Prostate gland (tissue), 2 donors: ENCODE measurements around the gene PALD1. TPM values are rescaled to one million over a fixed set of nuclear protein-coding genes. Genes with fewer than 3 reads are reported as not detected.
"Not testable (repeated sequence)": the region's sequence is repeated elsewhere in the genome, so short reads cannot be mapped to it uniquely, and the experiment has no call there.

Source experiments
- DNase-seq: peaks from one replicate; pipeline ENCODE4 v3.0.0-alpha.2; 2019; ENCODE audit warnings: low spot score
- H3K27ac ChIP-seq, 2 donors: fragments of 200-600 bp; sonication (generic); 2 replicates each; pipeline ENCODE4 v1.5.1; 2017 to 2019
- H3K27me3 ChIP-seq: fragments of 200-600 bp; sonication (generic); replicated peaks from 2 replicates; pipeline ENCODE4 v1.5.1; 2019; ENCODE audit not compliant: insufficient read depth
- H3K36me3 ChIP-seq, 2 donors: fragments of 200-600 bp; sonication (generic); 1 replicate in 1 of 2; 2 replicates in 1 of 2; pipeline versions ENCODE4 v1.5.1 to v1.8.1; 2017 to 2019
- H3K4me1 ChIP-seq: fragments of 200-600 bp; sonication (generic); replicated peaks from 2 replicates; pipeline ENCODE4 v1.5.1; 2019
- H3K4me3 ChIP-seq, 2 donors: fragments of 200-600 bp; sonication (generic); 2 replicates each; pipeline ENCODE4 v1.5.1; 2017 to 2019
- H3K9me3 ChIP-seq: fragments of 200-600 bp; sonication (generic); 2 replicates; pipeline ENCODE4 v1.5.1; 2017
- POLR2A ChIP-seq: fragments of 450-650 bp; IDR thresholded peaks from one replicate; pipeline ENCODE4 v1.6.1; 2016; ENCODE audit warnings: antibody characterized with exemption, mild to moderate bottlenecking
- POLR2AphosphoS5 ChIP-seq: sonication (generic); formaldehyde crosslinking; IDR thresholded peaks from one replicate; pipeline ENCODE4 v1.6.1; 2017; ENCODE audit warnings: antibody characterized with exemption
- WGBS: methylation state at CpG from one replicate; pipeline ENCODE4 v1.1.5; 2018; 5-methylcytosine and 5-hydroxymethylcytosine counted together
- intact Hi-C: fragments of 100-400 bp; cut with DNase I; formaldehyde crosslinking; loops from one replicate; pipeline ENCODE4 v1.14.2; 2022
- total RNA-seq, 2 donors: library from RNA; depleted of rRNA; stranded (reverse); fragments of >200 nt; gene quantifications; one replicate each; pipeline ENCODE4 v1.1.0, GENCODE V29; 2016
- TF ChIP-seq, protein P1 (sequence below), 4 experiments: fragments of 200-600 bp in 2 of 4; fragments of 450-650 bp in 2 of 4; sonication (generic) in 2 of 4; IDR thresholded peaks; 1 replicate in 3 of 4; 2 replicates in 1 of 4; pipeline ENCODE4 v1.5.1; 2016 to 2019; ENCODE audit warnings: antibody characterized with exemption in 4 of 4, mild to moderate bottlenecking in 2 of 4, moderate library complexity in 2 of 4

PALD1 gene
- total RNA-seq, 2 donors from 2014 or later = 6.6 to 12.4 TPM

DNA sequence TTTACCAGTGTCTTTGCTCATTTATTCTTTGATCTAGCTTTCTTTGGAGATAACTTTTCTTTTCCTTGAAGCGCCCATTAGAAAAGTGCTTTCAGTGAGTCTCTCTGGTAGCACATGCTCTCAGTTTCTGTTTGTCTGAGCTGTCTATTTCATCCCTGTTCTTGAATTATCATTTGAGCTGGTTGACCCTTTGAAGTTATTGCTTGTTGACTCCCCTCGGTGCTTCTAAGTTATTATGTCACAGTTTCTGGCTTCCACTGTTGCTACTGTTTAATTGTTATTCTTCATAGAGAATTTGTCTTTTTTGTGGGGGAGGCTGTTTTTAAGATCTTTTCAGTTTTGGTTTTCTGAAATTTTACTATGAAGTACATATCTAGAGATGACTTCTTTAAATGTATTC is 135.4 kb downstream of the PALD1 start:
- TF ChIP-seq POLR2A = no peak
- TF ChIP-seq, protein P1, sequence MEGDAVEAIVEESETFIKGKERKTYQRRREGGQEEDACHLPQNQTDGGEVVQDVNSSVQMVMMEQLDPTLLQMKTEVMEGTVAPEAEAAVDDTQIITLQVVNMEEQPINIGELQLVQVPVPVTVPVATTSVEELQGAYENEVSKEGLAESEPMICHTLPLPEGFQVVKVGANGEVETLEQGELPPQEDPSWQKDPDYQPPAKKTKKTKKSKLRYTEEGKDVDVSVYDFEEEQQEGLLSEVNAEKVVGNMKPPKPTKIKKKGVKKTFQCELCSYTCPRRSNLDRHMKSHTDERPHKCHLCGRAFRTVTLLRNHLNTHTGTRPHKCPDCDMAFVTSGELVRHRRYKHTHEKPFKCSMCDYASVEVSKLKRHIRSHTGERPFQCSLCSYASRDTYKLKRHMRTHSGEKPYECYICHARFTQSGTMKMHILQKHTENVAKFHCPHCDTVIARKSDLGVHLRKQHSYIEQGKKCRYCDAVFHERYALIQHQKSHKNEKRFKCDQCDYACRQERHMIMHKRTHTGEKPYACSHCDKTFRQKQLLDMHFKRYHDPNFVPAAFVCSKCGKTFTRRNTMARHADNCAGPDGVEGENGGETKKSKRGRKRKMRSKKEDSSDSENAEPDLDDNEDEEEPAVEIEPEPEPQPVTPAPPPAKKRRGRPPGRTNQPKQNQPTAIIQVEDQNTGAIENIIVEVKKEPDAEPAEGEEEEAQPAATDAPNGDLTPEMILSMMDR (IDR thresholded peaks at IDR 0.05) = no peak
- TF ChIP-seq POLR2AphosphoS5 = no peak
- H3K4me3 ChIP-seq = no peak overlapping the region
- H3K27ac ChIP-seq = no peak overlapping the region
- H3K4me1 ChIP-seq = no peaks in the 10 kb centered on the region
- intact Hi-C loops = no loop called here
- 66% methylated on average over 2 of the region's 2 CpGs for WGBS
- H3K36me3 ChIP-seq = no peaks in the 10 kb centered on the region
- H3K9me3 ChIP-seq = no peaks in the 10 kb centered on the region
- no peak for DNase-seq
- no peaks in the 10 kb centered on the region for H3K27me3 ChIP-seq

DNA sequence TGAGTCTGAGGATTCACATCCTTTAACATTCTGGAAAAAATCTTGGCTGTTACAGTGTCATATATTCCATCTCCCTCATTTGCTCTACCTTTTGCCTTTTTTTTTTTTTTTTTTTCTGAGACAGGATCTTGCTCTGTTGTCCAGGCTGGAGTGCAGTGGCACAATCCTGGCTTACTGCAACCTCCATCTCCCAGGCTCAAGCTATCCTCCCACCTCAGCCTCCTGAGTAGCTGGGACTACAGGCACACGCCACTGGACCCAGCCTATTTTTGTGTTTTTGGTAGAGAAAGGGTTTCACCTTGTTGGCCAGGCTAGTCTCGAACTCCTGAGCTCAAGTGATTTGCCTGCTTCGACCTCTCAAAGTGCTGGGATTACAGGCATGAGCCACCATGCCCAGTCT is 135.8 kb downstream of the PALD1 start:
- 92% methylated on average over 3 of the region's 3 CpGs for WGBS
- intact Hi-C loops, DNase-seq: not testable (repeated sequence)

DNA sequence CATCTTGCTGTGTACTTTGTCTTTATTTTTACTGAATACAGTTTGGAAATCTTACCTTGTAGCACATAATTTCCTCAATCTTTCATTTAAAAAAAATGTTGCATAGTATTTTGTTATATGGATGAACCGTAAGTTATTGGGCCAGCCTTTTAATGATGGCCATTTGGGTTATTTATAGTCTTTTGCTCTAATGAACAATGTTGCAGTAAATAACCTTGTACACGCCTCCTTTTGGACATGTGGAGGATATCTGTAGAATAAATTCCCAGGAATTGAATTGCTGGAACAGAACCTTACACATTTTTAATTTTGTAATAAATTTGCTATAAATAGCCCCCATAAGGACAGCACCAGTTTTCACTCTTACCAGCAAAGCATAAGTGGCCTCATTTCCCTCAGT is 136.6 kb downstream of the PALD1 start:
- TF ChIP-seq, protein P1 (IDR thresholded peaks at IDR 0.05) = no peak
- TF ChIP-seq POLR2AphosphoS5 (no peak), POLR2A (no peak)
- intact Hi-C loops = no loop called here
- no peaks in the 10 kb centered on the region for H3K36me3 ChIP-seq
- no peak overlapping the region for H3K4me3 ChIP-seq
- no peaks in the 10 kb centered on the region for H3K27me3 ChIP-seq
- H3K4me1 ChIP-seq = no peaks in the 10 kb centered on the region
- H3K9me3 ChIP-seq = no peaks in the 10 kb centered on the region
- no peak overlapping the region for H3K27ac ChIP-seq
- DNase-seq = no peak
- 91% methylated on average over 2 of the region's 2 CpGs for whole genome bisulfite sequencing

More for the DNA sequence above, 135.8 kb downstream of the PALD1 start:
- not testable (repeated sequence) for H3K27ac ChIP-seq, H3K27me3 ChIP-seq, H3K4me1 ChIP-seq, H3K36me3 ChIP-seq, H3K9me3 ChIP-seq, H3K4me3 ChIP-seq

DNA sequence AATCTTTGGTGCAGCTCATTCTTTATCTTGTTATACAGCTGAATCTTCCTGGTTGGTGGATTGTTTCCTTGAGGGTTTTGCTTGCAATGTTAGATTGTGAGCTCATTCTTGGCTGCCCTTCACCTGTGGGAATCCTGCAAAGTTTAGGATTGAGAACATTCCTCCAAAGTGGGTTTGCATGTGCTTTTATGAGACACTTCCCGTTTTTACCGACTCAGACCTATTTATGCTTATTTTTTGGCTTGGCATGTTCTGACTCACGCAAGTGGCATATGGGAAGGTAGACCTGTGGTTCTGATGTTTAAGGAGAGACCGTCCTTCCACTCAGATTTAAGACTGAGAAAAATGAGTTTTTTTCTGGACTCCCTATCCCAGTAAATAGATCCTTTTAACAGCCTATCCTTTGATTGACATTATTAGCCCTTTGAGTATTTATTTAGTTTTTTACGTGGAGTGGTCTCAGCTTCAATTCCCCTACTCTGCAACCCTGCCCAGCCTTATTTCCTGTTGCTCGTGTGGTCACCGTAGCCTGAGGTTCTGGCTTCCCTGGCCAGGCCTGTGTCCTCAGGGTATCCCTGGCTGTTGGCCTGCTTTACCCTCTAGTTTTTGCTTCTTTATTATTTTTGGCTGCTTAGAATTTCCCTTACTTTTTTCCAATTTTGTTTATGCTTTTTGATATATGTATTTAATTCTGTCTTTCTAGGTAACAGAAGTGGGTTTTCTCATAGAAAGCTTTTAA is 137.4 kb downstream of the PALD1 start:
- H3K4me1 ChIP-seq = no peaks in the 10 kb centered on the region
- H3K27me3 ChIP-seq = no peaks in the 10 kb centered on the region
- no peak overlapping the region for H3K27ac ChIP-seq
- 39% methylated on average over 7 of the region's 7 CpGs for WGBS
- DNase-seq = no peak
- intact Hi-C loops = no loop called here
- H3K36me3 ChIP-seq = no peaks in the 10 kb centered on the region
- no peak for TF ChIP-seq POLR2AphosphoS5
- TF ChIP-seq, protein P1 (IDR thresholded peaks at IDR 0.05) = no peak
- TF ChIP-seq POLR2A = no peak
- H3K4me3 ChIP-seq = no peak overlapping the region
- no peaks in the 10 kb centered on the region for H3K9me3 ChIP-seq

DNA sequence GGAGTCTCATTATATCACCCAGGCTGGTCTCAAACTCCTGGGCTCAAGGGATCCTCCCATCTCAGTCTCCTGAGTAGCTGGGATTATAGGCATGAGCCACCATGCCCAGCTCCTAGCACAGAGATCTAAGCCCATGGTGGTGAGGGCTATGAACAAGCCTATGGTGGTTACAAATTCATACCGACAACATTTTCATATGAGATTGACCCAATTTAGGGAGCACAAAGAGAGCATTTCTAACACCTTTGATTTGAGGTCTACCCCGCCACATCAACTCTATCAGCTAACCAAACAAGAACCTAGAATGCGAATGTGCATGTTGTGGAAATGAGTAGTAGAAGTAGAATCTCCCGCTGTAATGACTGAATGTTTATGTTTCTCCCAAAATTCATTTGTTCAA is 138.2 kb downstream of the PALD1 start:
- 95% methylated on average over 4 of the region's 4 CpGs for WGBS
- Histone ChIP-seq H3K9me3 (no peaks in the 10 kb centered on the region), H3K36me3 (no peaks in the 10 kb centered on the region), H3K27me3 (no peaks in the 10 kb centered on the region), H3K4me3 (no peak overlapping the region), H3K4me1 (no peaks in the 10 kb centered on the region), H3K27ac (no peak overlapping the region)
- DNase-seq = no peak
- TF ChIP-seq POLR2AphosphoS5 (no peak), POLR2A (no peak)
- TF ChIP-seq, protein P1 (IDR thresholded peaks at IDR 0.05) = no peak
- intact Hi-C loops = no loop called here

Other genes starting within 250 kb of the PALD1 start
- 100 to 1,000 TPM in 1 of 2 donors, 10 to 100 TPM in 1; 79.4 to 109 TPM for gene PPA1, start 245.3 kb upstream of the PALD1 start, total RNA-seq
- gene NPFFR1, start 194.8 kb upstream of the PALD1 start, total RNA-seq = 1 to 10 TPM in 1 of 2 donors, under 1 TPM in 1; under 0.01 to 1.1 TPM
- gene LRRC20, start 96.1 kb upstream of the PALD1 start, total RNA-seq = 10 to 100 TPM in 1 of 2 donors, 1 to 10 TPM in 1; 9.4 to 15.2 TPM
- 10 to 100 TPM; 40.1 to 63.3 TPM for gene EIF4EBP2, start 74.6 kb upstream of the PALD1 start, total RNA-seq
- not detected for gene NODAL, start 37.1 kb upstream of the PALD1 start, total RNA-seq
- 1 to 10 TPM in 1 of 2 donors, under 1 TPM in 1; 0.32 to 2.3 TPM for gene PRF1, start 124.0 kb downstream of the PALD1 start, total RNA-seq
- under 1 TPM in 1 of 2 donors, not detected in 1; 0.28 TPM for gene ADAMTS14, start 193.7 kb downstream of the PALD1 start, total RNA-seq